Ascending aorta (tissue), 2 donors: ENCODE measurements around the gene LANCL3. TPM values are rescaled to one million over a fixed set of nuclear protein-coding genes. Genes with fewer than 3 reads are reported as not detected.
A peak's percentile ranks its signal among the peaks of the same experiment; 100 is the strongest.

Experiments
- DNase-seq, 2 donors: peaks; one replicate each; pipeline ENCODE4 v3.0.0-alpha.2; 2019; ENCODE audit warnings: low spot score in 2 of 2
- H3K27ac ChIP-seq, 2 donors: fragments of 200-600 bp; sonication (generic); one replicate each; pipeline ENCODE4 v1.5.1; 2016 to 2017; ENCODE audit warnings: mild to moderate bottlenecking in 1 of 2
- H3K27me3 ChIP-seq: fragments of 200-600 bp; sonication (generic); one replicate; pipeline ENCODE4 v1.5.1; 2017
- H3K36me3 ChIP-seq, 2 donors: fragments of 200-600 bp; sonication (generic); one replicate each; pipeline ENCODE4 v1.5.1; 2016
- H3K4me1 ChIP-seq, 2 donors: fragments of 200-600 bp; sonication (generic); one replicate each; pipeline ENCODE4 v1.5.1; 2016 to 2017; ENCODE audit warnings: mild to moderate bottlenecking in 1 of 2
- H3K4me3 ChIP-seq, 2 donors: fragments of 200-600 bp; sonication (generic); one replicate each; pipeline ENCODE4 v1.5.1; 2016 to 2017; ENCODE audit warnings: mild to moderate bottlenecking in 1 of 2
- H3K9me3 ChIP-seq, 2 donors: fragments of 200-600 bp; sonication (generic); one replicate each; pipeline ENCODE4 v1.5.1; 2016
- CTCF ChIP-seq, 3 experiments: fragments of 200-600 bp in 2 of 3; fragments of 450-650 bp in 1 of 3; sonication (generic) in 2 of 3; IDR thresholded peaks; one replicate each; pipeline ENCODE4 v1.5.1; 2016 to 2019; ENCODE audit warnings: antibody characterized with exemption in 3 of 3, mild to moderate bottlenecking in 1 of 3, moderate library complexity in 1 of 3
- intact Hi-C: fragments of 100-400 bp; cut with DNase I; formaldehyde crosslinking; loops from one replicate; pipeline ENCODE4 v1.15.1; 2023
- total RNA-seq: library from RNA; depleted of rRNA; stranded (reverse); fragments of >200 nt; gene quantifications from one replicate; pipeline ENCODE4 v1.1.0, GENCODE V29; 2016

Gene LANCL3
- total RNA-seq, 1 donor from 2014 or later = 1.7 TPM

- Histone ChIP-seq H3K9me3 (no peaks in the 10 kb centered on the region), H3K27me3 (no peaks in the 10 kb centered on the region), H3K4me1 (no peaks in the 10 kb centered on the region), H3K4me3 (peak overlapping the region; percentile 66 to 70), H3K36me3 (no peaks in the 10 kb centered on the region), H3K27ac (peak overlapping the region in 1 of 2 donors; percentile 79)
- intact Hi-C loops = loop anchor here (5.0 to 10.0 kb wide), 3 partner anchors 114 to 162 kb away; partner anchors contain the start of genes DYNLT3 and LANCL3
- no peak for DNase-seq
- no peak for TF ChIP-seq CTCF (IDR thresholded peaks at IDR 0.05)
Measured at GRCh38 chrX:37686369-37686995, 115.0 kb downstream of the LANCL3 start.

- Histone ChIP-seq H3K36me3 (no peaks in the 10 kb centered on the region), H3K27me3 (no peaks in the 10 kb centered on the region), H3K4me3 (no peak overlapping the region), H3K4me1 (no peaks in the 10 kb centered on the region), H3K27ac (no peak overlapping the region), H3K9me3 (no peaks in the 10 kb centered on the region)
- no peak for TF ChIP-seq CTCF (IDR thresholded peaks at IDR 0.05)
- intact Hi-C loops = loop anchor here (5.0 to 10.0 kb wide), 3 partner anchors 115 to 162 kb away; partner anchors contain the start of genes DYNLT3 and LANCL3
- no peak for DNase-seq
Measured at GRCh38 chrX:37686996-37687395, 115.5 kb downstream of the LANCL3 start.

- no peaks in the 10 kb centered on the region for H3K27me3 ChIP-seq
- no peaks in the 10 kb centered on the region for H3K4me1 ChIP-seq
- intact Hi-C loops = no loop called here
- no peak overlapping the region for H3K27ac ChIP-seq
- DNase-seq = no peak
- TF ChIP-seq CTCF (IDR thresholded peaks at IDR 0.05) = no peak
- H3K4me3 ChIP-seq = no peak overlapping the region
- H3K9me3 ChIP-seq = no peaks in the 10 kb centered on the region
- no peaks in the 10 kb centered on the region for H3K36me3 ChIP-seq
Measured at GRCh38 chrX:37690119-37690518, 118.7 kb downstream of the LANCL3 start.

- Histone ChIP-seq H3K36me3 (no peaks in the 10 kb centered on the region), H3K4me3 (no peak overlapping the region), H3K27ac (no peak overlapping the region), H3K9me3 (no peaks in the 10 kb centered on the region), H3K27me3 (no peaks in the 10 kb centered on the region), H3K4me1 (no peaks in the 10 kb centered on the region)
- TF ChIP-seq CTCF (IDR thresholded peaks at IDR 0.05) = no peak
- intact Hi-C loops = no loop called here
- DNase-seq = no peak
Measured at GRCh38 chrX:37692918-37693317, 121.5 kb downstream of the LANCL3 start.

GRCh38 chrX:37697169-37697760 lies 125.8 kb downstream of the LANCL3 start:
- no peak for TF ChIP-seq CTCF (IDR thresholded peaks at IDR 0.05)
- no peak overlapping the region for H3K4me3 ChIP-seq
- intact Hi-C loops = no loop called here

More at GRCh38 chrX:37697169-37697760, 125.8 kb downstream of the LANCL3 start:
- no peaks in the 10 kb centered on the region for H3K9me3 ChIP-seq
- no peaks in the 10 kb centered on the region for H3K36me3 ChIP-seq
- H3K27ac ChIP-seq = no peak overlapping the region
- no peaks in the 10 kb centered on the region for H3K27me3 ChIP-seq
- no peak for DNase-seq
- no peaks in the 10 kb centered on the region for H3K4me1 ChIP-seq
